IMR-90 (cell line): Measurements from ENCODE around the gene LHFPL6. TPM values are rescaled to one million over a fixed set of nuclear protein-coding genes. Genes with fewer than 3 reads are reported as not detected.

ENCODE experiments used
- ATAC-seq: fragments of 200-7000 bp; cut with Tn5 transposase; 2 replicates; pipeline ENCODE4 v1.9.1; 2020; ENCODE audit warnings: low read depth, mild to moderate bottlenecking, moderate library complexity
- BruUV-seq: library from RNA; stranded (reverse); fragments of 400-500 nt; replicated peaks from 2 replicates; lab custom pipeline; 2021; lab: Mats Ljungman, UMichigan
- CTCF ChIA-PET: fragments of 300-600 bp; formaldehyde crosslinking; extraction: SDS; loops from one replicate; lab custom pipeline; 2021; ENCODE audit warnings: antibody characterized with exemption; lab: Yijun Ruan, JAX
- POLR2A ChIA-PET: fragments of 300-600 bp; sonication (Branson Sonifier 250); formaldehyde crosslinking; loops from one replicate; lab custom pipeline; 2022; ENCODE audit warnings: antibody characterized with exemption; ENCODE audit not compliant: unreplicated experiment; lab: Charles Lee
- DNase-seq: peaks from one replicate; pipeline ENCODE4 v3.0.0; 2013
- H2AFZ ChIP-seq: replicated peaks from 2 replicates; pipeline ENCODE3; 2013; ENCODE audit warnings: low read length, mild to moderate bottlenecking; ENCODE audit not compliant: poor library complexity
- H2AK5ac ChIP-seq: 2 replicates; pipeline ENCODE4 v1.6.1; 2013; ENCODE audit warnings: low read depth, low read length, inconsistent platforms
- H2AK9ac ChIP-seq: replicated peaks from 2 replicates; pipeline ENCODE3; 2013; ENCODE audit warnings: mild to moderate bottlenecking, low read depth, low read length, moderate library complexity; ENCODE audit not compliant: poor library complexity
- H2BK120ac ChIP-seq: 2 replicates; pipeline ENCODE4 v1.6.1; 2013; ENCODE audit warnings: low read depth, low read length, inconsistent platforms
- H2BK15ac ChIP-seq: 3 replicates; pipeline ENCODE4 v1.6.1; 2013; ENCODE audit warnings: low read depth, low read length, inconsistent platforms
- H2BK20ac ChIP-seq: 2 replicates; pipeline ENCODE4 v1.6.1; 2013; ENCODE audit warnings: low read depth, mild to moderate bottlenecking, inconsistent platforms, low read length, moderate library complexity
- H2BK5ac ChIP-seq: 2 replicates; pipeline ENCODE4 v1.6.1; 2013; ENCODE audit warnings: mild to moderate bottlenecking, low read depth, low read length, inconsistent platforms; ENCODE audit not compliant: poor library complexity, severe bottlenecking
- H3K14ac ChIP-seq: replicated peaks from 2 replicates; pipeline ENCODE4 v1.6.1; 2013; ENCODE audit warnings: low read depth, low read length, inconsistent platforms
- H3K18ac ChIP-seq: 2 replicates; pipeline ENCODE4 v1.6.1; 2013; ENCODE audit warnings: low read depth, low read length, control low read depth
- H3K23ac ChIP-seq: 2 replicates; pipeline ENCODE4 v1.6.1; 2013; ENCODE audit warnings: low read depth, low read length, inconsistent platforms
- H3K27ac ChIP-seq: 2 replicates; pipeline ENCODE4 v1.5.1; 2013; ENCODE audit warnings: mild to moderate bottlenecking, control low read depth, low read length; ENCODE audit not compliant: insufficient read depth
- H3K27me3 ChIP-seq: 2 replicates; pipeline ENCODE4 v1.6.1; 2013; ENCODE audit warnings: low read length; ENCODE audit not compliant: control insufficient read depth, insufficient read depth
- H3K36me3 ChIP-seq: 2 replicates; pipeline ENCODE4 v1.6.1; 2013; ENCODE audit warnings: low read length, mixed read lengths; ENCODE audit not compliant: control insufficient read depth, insufficient read depth
- H3K4ac ChIP-seq: 2 replicates; pipeline ENCODE4 v1.6.1; 2013; ENCODE audit warnings: low read depth, low read length, inconsistent platforms
- H3K4me1 ChIP-seq: 2 replicates; pipeline ENCODE4 v1.6.1; 2013; ENCODE audit warnings: low read length, mixed read lengths; ENCODE audit not compliant: control insufficient read depth, insufficient read depth
- H3K4me2 ChIP-seq: 2 replicates; pipeline ENCODE4 v1.6.1; 2013; ENCODE audit warnings: low read depth, mild to moderate bottlenecking, control low read depth, low read length, moderate library complexity
- H3K4me3 ChIP-seq: 2 replicates; pipeline ENCODE4 v1.5.1; 2013; ENCODE audit warnings: low read depth, mild to moderate bottlenecking, control low read depth, low read length, moderate library complexity; ENCODE audit not compliant: insufficient read depth
- H3K56ac ChIP-seq: 2 replicates; pipeline ENCODE4 v1.6.1; 2013; ENCODE audit warnings: low read length, inconsistent platforms; ENCODE audit not compliant: insufficient read depth; ENCODE audit errors: extremely low read depth
- H3K79me1 ChIP-seq, 2 experiments: 2 replicates each; pipeline ENCODE4 v1.6.1; 2013; ENCODE audit warnings: low read length in 2 of 2, inconsistent platforms in 1 of 2, low read depth in 1 of 2
- H3K9ac ChIP-seq: 2 replicates; pipeline ENCODE4 v1.6.1; 2013; ENCODE audit warnings: low read depth, low read length, control low read depth
- H3K9me1 ChIP-seq: 2 replicates; pipeline ENCODE4 v1.6.1; 2013; ENCODE audit warnings: low read length, inconsistent platforms; ENCODE audit not compliant: insufficient read depth
- H3K9me3 ChIP-seq: 2 replicates; pipeline ENCODE4 v1.6.1; 2013; ENCODE audit warnings: low read length; ENCODE audit not compliant: control insufficient read depth, insufficient read depth
- H4K20me1 ChIP-seq: 2 replicates; pipeline ENCODE4 v1.6.1; 2013; ENCODE audit warnings: low read length, inconsistent platforms; ENCODE audit not compliant: insufficient read depth
- H4K5ac ChIP-seq: 2 replicates; pipeline ENCODE4 v1.6.1; 2013; ENCODE audit warnings: mild to moderate bottlenecking, low read depth, low read length, control low read depth
- H4K8ac ChIP-seq, 2 experiments: 2 replicates each; pipeline ENCODE4 v1.6.1; 2013; ENCODE audit warnings: low read depth in 2 of 2, low read length in 2 of 2, control low read depth in 1 of 2, inconsistent platforms in 1 of 2
- H4K91ac ChIP-seq: 2 replicates; pipeline ENCODE4 v1.6.1; 2013; ENCODE audit warnings: low read depth, low read length, inconsistent platforms; ENCODE audit not compliant: insufficient read depth
- CEBPB ChIP-seq: IDR thresholded peaks from 2 replicates; pipeline ENCODE4 v1.6.1; 2012; ENCODE audit warnings: low read depth, low read length, improper control_type of control experiment
- FOS ChIP-seq: fragments of 150-350 bp; IDR thresholded peaks from 2 replicates; pipeline ENCODE4 v1.6.1; 2016; ENCODE audit warnings: low read depth, low read length
- RFX5 ChIP-seq: IDR thresholded peaks from 2 replicates; pipeline ENCODE4 v1.8.0; 2012; ENCODE audit warnings: low read depth, mild to moderate bottlenecking, low read length, moderate library complexity
- SMC3 ChIP-seq: fragments of 150-350 bp; IDR thresholded peaks from 2 replicates; pipeline ENCODE4 v1.6.1; 2016; ENCODE audit warnings: low read depth, mild to moderate bottlenecking, antibody characterized with exemption, low read length, moderate library complexity
- WGBS, 2 experiments: methylation state at CpG; one replicate each; pipeline versions ENCODE4 v1.1.5 to v1.1.7; 2013; ENCODE audit warnings: missing lambda C conversion rate in 2 of 2; ENCODE audit not compliant: insufficient read length in 1 of 2; ENCODE audit errors: extremely low coverage in 2 of 2; 5-methylcytosine and 5-hydroxymethylcytosine counted together
- dilution Hi-C: fragments of 300-500 bp; cut with HindIII; formaldehyde crosslinking; loops from one replicate; pipeline ENCODE4 v1.14.3; 2018; ENCODE audit warnings: low sequenced_read_pairs; ENCODE audit not compliant: unreplicated experiment
- in situ Hi-C: fragments of 300-500 bp; cut with MboI; formaldehyde crosslinking; loops from 3 replicates; pipeline ENCODE4 v1.14.3; 2019; ENCODE audit warnings: low sequenced_read_pairs, inconsistent platforms, mixed read lengths
- intact Hi-C: fragments of 100-400 bp; cut with micrococcal nuclease; formaldehyde crosslinking; loops from 2 replicates; pipeline ENCODE4 v1.10.0; 2022
- polyA plus RNA-seq, 3 experiments: library from polyadenylated mRNA; depleted of rRNA; stranded (reverse); fragments of >200 nt; gene quantifications; 2 replicates each; pipeline ENCODE4 v1.2.3, GENCODE V29; 2012; ENCODE audit warnings: low replicate concordance in 1 of 3
- total RNA-seq: library from RNA; depleted of rRNA; stranded (reverse); fragments of >200 nt; gene quantifications from 2 replicates; pipeline ENCODE4 v1.2.3, GENCODE V29; 2012

The LHFPL6 gene
- total and polyA plus RNA-seq, 2 of the 4 experiments (the other 2 are of a cell fraction), result 24.7 to 36.1 TPM

- CTCF ChIA-PET, result interaction anchor here (0.5 kb wide), 1 partner anchor 193 kb away, joined by 3 read pairs; no protein-coding TSS in a partner anchor
These were observed 180.0 kb downstream of the LHFPL6 start for GRCh38 chr13:39422845-39423565.

More at GRCh38 chr13:39422845-39423565, 180.0 kb downstream of the LHFPL6 start:
- Histone ChIP-seq H3K9ac (no peak overlapping the region), H2AFZ (no peak overlapping the region), H2BK15ac (no peak overlapping the region; the same call in 2 of the 3 replicates), H3K9me3 (no peaks in the 10 kb centered on the region), H3K27me3 (no peaks in the 10 kb centered on the region), H4K91ac (no peak overlapping the region), H4K20me1 (no peaks in the 10 kb centered on the region), H3K27ac (no peak overlapping the region), H2AK5ac (no peak overlapping the region), H4K8ac (no peak overlapping the region), H2AK9ac (no peak overlapping the region), H3K4ac (no peak overlapping the region), H3K9me1 (no peaks in the 10 kb centered on the region), H3K23ac (no peak overlapping the region; the same call in 1 of the 2 replicates), H3K79me1 (peaks cover 0 to 4% of the 10 kb centered on the region in 2 experiments; a peak in 2 of 4 replicates), H3K36me3 (no peaks in the 10 kb centered on the region), H3K18ac (no peak overlapping the region), H3K4me3 (no peak overlapping the region), H2BK5ac (no peak overlapping the region), H3K56ac (no peak overlapping the region), H2BK20ac (no peak overlapping the region), H2BK120ac (no peak overlapping the region), H3K4me1 (no peaks in the 10 kb centered on the region), H3K4me2 (no peak overlapping the region), H4K5ac (no peak overlapping the region), H3K14ac (no peak overlapping the region)
- DNase-seq, result no peak
- POLR2A ChIA-PET, result interaction anchor here (0.6 kb wide), 1 partner anchor 22 kb away, joined by 3 read pairs; no protein-coding TSS in a partner anchor
- intact Hi-C loops, result no loop called here
- in situ Hi-C loops, result no loop called here
- dilution Hi-C loops, result no loop called here
- no peak for ATAC-seq
- TF ChIP-seq SMC3, result no peak
- TF ChIP-seq FOS, result no peak
- peak; percentile 86 for TF ChIP-seq CEBPB
- no peak for TF ChIP-seq RFX5
- BruUV-seq, result no TSS peak
- WGBS, 2 experiments, result no CpG with 5 or more reads among the region's 5 CpGs
